ENCODE data around the gene EML3. TPM values are rescaled to one million over a fixed set of nuclear protein-coding genes. Genes with fewer than 3 reads are reported as not detected.
"Not testable (repeated sequence)": the region's sequence is repeated elsewhere in the genome, so short reads cannot be mapped to it uniquely, and the experiment has no call there.

The EML3 gene
- total RNA-seq, 2 donors from 2014 or later, result 169 to 174 TPM

- ATAC-seq, result peak; percentile 2
- peaks cover 42% of the 10 kb centered on the region for H3K4me1 Mint-ChIP-seq
- H3K36me3 Mint-ChIP-seq (ENCODE audit: low read depth), result peaks cover 9% of the 10 kb centered on the region
Observed at GRCh38 chr11:62601122-62601371, 11.5 kb downstream of the EML3 start.

GRCh38 chr11:62600367-62601121, 12.0 kb downstream of the EML3 start:
- Mint-ChIP-seq H3K4me1 (peaks cover 43% of the 10 kb centered on the region), H3K36me3 (ENCODE audit: low read depth) (peaks cover 9% of the 10 kb centered on the region), H3K27me3 (no peaks in the 10 kb centered on the region), H3K27ac (peak overlapping the region; percentile 98), H3K4me3 (peak overlapping the region; percentile 97)
- ATAC-seq, result no peak
- no peaks in the 10 kb centered on the region for H3K9me3 ChIP-seq (ENCODE audit: control insufficient read depth, low read length, poor library complexity, severe bottlenecking)
- peak in 1 of 3 donors; percentile 21 for DNase-seq

More at GRCh38 chr11:62601122-62601371, 11.5 kb downstream of the EML3 start:
- H3K9me3 ChIP-seq (ENCODE audit: control insufficient read depth, low read length, poor library complexity, severe bottlenecking), result no peaks in the 10 kb centered on the region
- DNase-seq, result peak in 2 of 3 donors; percentile 37 to 42
- Mint-ChIP-seq H3K27ac (peak overlapping the region; percentile 98), H3K27me3 (no peaks in the 10 kb centered on the region), H3K4me3 (peak overlapping the region; percentile 97)

GRCh38 chr11:62599901-62600300, 12.7 kb downstream of the EML3 start:
- peaks cover 9% of the 10 kb centered on the region for H3K36me3 Mint-ChIP-seq (ENCODE audit: low read depth)

GRCh38 chr11:62599069-62599696, 13.4 kb downstream of the EML3 start:
- peaks cover 9% of the 10 kb centered on the region for H3K36me3 Mint-ChIP-seq (ENCODE audit: low read depth)
- peak; percentile 80 for ATAC-seq
- peak; percentile 81 to 93 (median 90) for DNase-seq
- peak overlapping the region; percentile 97 for H3K4me3 Mint-ChIP-seq
- H3K27me3 Mint-ChIP-seq, result no peaks in the 10 kb centered on the region
- peak overlapping the region; percentile 98 for H3K27ac Mint-ChIP-seq
- H3K4me1 Mint-ChIP-seq, result peaks cover 48% of the 10 kb centered on the region
- no peaks in the 10 kb centered on the region for H3K9me3 ChIP-seq (ENCODE audit: control insufficient read depth, low read length, poor library complexity, severe bottlenecking)

More at GRCh38 chr11:62599901-62600300, 12.7 kb downstream of the EML3 start:
- H3K27ac Mint-ChIP-seq, result peak overlapping the region; percentile 98
- peak overlapping the region; percentile 97 for H3K4me3 Mint-ChIP-seq
- H3K4me1 Mint-ChIP-seq, result peaks cover 44% of the 10 kb centered on the region
- DNase-seq, result no peak
- no peaks in the 10 kb centered on the region for H3K9me3 ChIP-seq (ENCODE audit: control insufficient read depth, low read length, poor library complexity, severe bottlenecking)
- no peak for ATAC-seq
- no peaks in the 10 kb centered on the region for H3K27me3 Mint-ChIP-seq

GRCh38 chr11:62595124-62595523, 17.5 kb downstream of the EML3 start:
- Mint-ChIP-seq H3K36me3 (ENCODE audit: low read depth) (peaks cover 9% of the 10 kb centered on the region), H3K4me3 (peak overlapping the region; percentile 7), H3K27me3 (no peaks in the 10 kb centered on the region), H3K27ac (peak overlapping the region; percentile 72), H3K4me1 (peaks cover 52% of the 10 kb centered on the region)
- DNase-seq (no peak), ATAC-seq (no peak)
- H3K9me3 ChIP-seq (ENCODE audit: control insufficient read depth, low read length, poor library complexity, severe bottlenecking), result no peaks in the 10 kb centered on the region

GRCh38 chr11:62593434-62594044, 19.0 kb downstream of the EML3 start:
- peaks cover 37% of the 10 kb centered on the region for H3K4me1 Mint-ChIP-seq
- DNase-seq, result peak; percentile 45 to 69 (median 56)
- peak overlapping the region; percentile 95 for H3K27ac Mint-ChIP-seq
- no peaks in the 10 kb centered on the region for H3K9me3 ChIP-seq (ENCODE audit: control insufficient read depth, low read length, poor library complexity, severe bottlenecking)
- H3K36me3 Mint-ChIP-seq (ENCODE audit: low read depth), result peaks cover 2% of the 10 kb centered on the region
- no peak for ATAC-seq
- no peaks in the 10 kb centered on the region for H3K27me3 Mint-ChIP-seq
- H3K4me3 Mint-ChIP-seq, result peak overlapping the region; percentile 74

- Mint-ChIP-seq H3K27me3 (no peaks in the 10 kb centered on the region), H3K4me1 (peaks cover 33% of the 10 kb centered on the region), H3K36me3 (ENCODE audit: low read depth) (peaks cover 2% of the 10 kb centered on the region), H3K4me3 (peak overlapping the region; percentile 60), H3K27ac (peak overlapping the region; percentile 95)
- H3K9me3 ChIP-seq (ENCODE audit: control insufficient read depth, low read length, poor library complexity, severe bottlenecking), result no peaks in the 10 kb centered on the region
- ATAC-seq, result no peak
- no peak for DNase-seq
Observed at GRCh38 chr11:62592989-62593421, 19.6 kb downstream of the EML3 start.

- Mint-ChIP-seq H3K36me3 (ENCODE audit: low read depth) (peaks cover 2% of the 10 kb centered on the region), H3K4me3 (peak overlapping the region; percentile 96), H3K4me1 (peaks cover 31% of the 10 kb centered on the region), H3K27me3 (no peaks in the 10 kb centered on the region), H3K27ac (peak overlapping the region; percentile 95)
- no peaks in the 10 kb centered on the region for H3K9me3 ChIP-seq (ENCODE audit: control insufficient read depth, low read length, poor library complexity, severe bottlenecking)
- DNase-seq, result no peak
- ATAC-seq, result no peak
Observed at GRCh38 chr11:62592146-62592815, 20.3 kb downstream of the EML3 start.

GRCh38 chr11:62591448-62592145, 21.0 kb downstream of the EML3 start, which contains the start of gene TUT1:
Gene TUT1, minus strand, starts transcription at chr11:62591523. Its CDS starts 38 bp downstream, at chr11:62591485.
- Mint-ChIP-seq H3K36me3 (ENCODE audit: low read depth) (no peaks in the 10 kb centered on the region), H3K4me1 (peaks cover 29% of the 10 kb centered on the region), H3K27ac (peak within 1 kb of the TSS; percentile 95), H3K27me3 (no peaks in the 10 kb centered on the region), H3K4me3 (peak within 1 kb of the TSS; percentile 96)
- DNase-seq, result peak; percentile 80 to 93 (median 90)
- H3K9me3 ChIP-seq (ENCODE audit: control insufficient read depth, low read length, poor library complexity, severe bottlenecking), result no peaks in the 10 kb centered on the region
- peak; percentile 91 for ATAC-seq

- Mint-ChIP-seq H3K36me3 (ENCODE audit: low read depth) (no peaks in the 10 kb centered on the region), H3K4me1 (peaks cover 21% of the 10 kb centered on the region), H3K27me3 (no peaks in the 10 kb centered on the region), H3K27ac (no peak overlapping the region), H3K4me3 (no peak overlapping the region)
- DNase-seq, result no peak
- no peak for ATAC-seq
- H3K9me3 ChIP-seq (ENCODE audit: control insufficient read depth, low read length, poor library complexity, severe bottlenecking), result no peaks in the 10 kb centered on the region
Observed at GRCh38 chr11:62588966-62589637, 23.5 kb downstream of the EML3 start.

GRCh38 chr11:62585356-62585755, 27.2 kb downstream of the EML3 start:
- H3K4me1 Mint-ChIP-seq, ATAC-seq: not testable (repeated sequence)

GRCh38 chr11:62581735-62582134, 30.8 kb downstream of the EML3 start:
- H3K4me1 Mint-ChIP-seq; DNase-seq; H3K27ac Mint-ChIP-seq; H3K9me3 ChIP-seq (ENCODE audit: control insufficient read depth, low read length, poor library complexity, severe bottlenecking); H3K27me3 Mint-ChIP-seq; H3K36me3 Mint-ChIP-seq (ENCODE audit: low read depth); ATAC-seq; H3K4me3 Mint-ChIP-seq: not testable (repeated sequence)

More at GRCh38 chr11:62585356-62585755, 27.2 kb downstream of the EML3 start:
- H3K4me3 Mint-ChIP-seq; H3K27ac Mint-ChIP-seq; DNase-seq; H3K36me3 Mint-ChIP-seq (ENCODE audit: low read depth); H3K9me3 ChIP-seq (ENCODE audit: control insufficient read depth, low read length, poor library complexity, severe bottlenecking); H3K27me3 Mint-ChIP-seq: not testable (repeated sequence)

Data from T-helper 17 cell (primary cell).